Immature natural killer cell (primary cell): ENCODE results near the gene SELENOI. TPM values are rescaled to one million over a fixed set of nuclear protein-coding genes. Genes with fewer than 3 reads are reported as not detected.
"Not testable (repeated sequence)": the region's sequence is repeated elsewhere in the genome, so short reads cannot be mapped to it uniquely, and the experiment has no call there.

Experiments
- DNase-seq, 3 donors: peaks; one replicate each; pipeline ENCODE4 v3.0.0; 2022; ENCODE audit warnings: mixed read lengths in 1 of 3
- H3K27ac Mint-ChIP-seq, 6 donors: one replicate each; pipeline ENCODE4 v1.8.0; 2020; ENCODE audit warnings: mixed read lengths in 6 of 6, mild to moderate bottlenecking in 5 of 6, inconsistent platforms in 4 of 6, moderate library complexity in 3 of 6
- H3K27me3 Mint-ChIP-seq, 3 donors: one replicate each; pipeline ENCODE4 v1.8.0; 2020 to 2021; ENCODE audit warnings: low read depth in 3 of 3, mild to moderate bottlenecking in 3 of 3, mixed read lengths in 3 of 3, moderate library complexity in 3 of 3, inconsistent platforms in 1 of 3
- H3K36me3 Mint-ChIP-seq, 3 donors: one replicate each; pipeline ENCODE4 v1.8.0; 2020; ENCODE audit warnings: mixed read lengths in 3 of 3, inconsistent platforms in 2 of 3, mild to moderate bottlenecking in 2 of 3
- H3K4me1 Mint-ChIP-seq, 2 donors: one replicate each; pipeline ENCODE4 v1.8.0; 2020; ENCODE audit warnings: inconsistent platforms in 2 of 2, mild to moderate bottlenecking in 2 of 2, mixed read lengths in 2 of 2, moderate library complexity in 1 of 2
- H3K4me3 Mint-ChIP-seq, 5 donors: one replicate each; pipeline ENCODE4 v1.8.0; 2020; ENCODE audit warnings: mild to moderate bottlenecking in 5 of 5, mixed read lengths in 5 of 5, inconsistent platforms in 3 of 5, moderate library complexity in 3 of 5
- H3K9me3 Mint-ChIP-seq, 6 donors: one replicate each; pipeline ENCODE4 v1.8.0; 2020; ENCODE audit warnings: mild to moderate bottlenecking in 6 of 6, mixed read lengths in 6 of 6, inconsistent platforms in 4 of 6, moderate library complexity in 3 of 6
- polyA plus RNA-seq, 3 donors: library from polyadenylated mRNA; unstranded; fragments of 300-500 nt; fragmentation: Illumina TruSeq; gene quantifications; one replicate each; pipeline ENCODE4 v1.2.3, GENCODE V29; 2021

Gene SELENOI
- polyA plus RNA-seq, 3 donors from 2014 or later: 3.3 to 7.2 (median 5.6) TPM

DNA sequence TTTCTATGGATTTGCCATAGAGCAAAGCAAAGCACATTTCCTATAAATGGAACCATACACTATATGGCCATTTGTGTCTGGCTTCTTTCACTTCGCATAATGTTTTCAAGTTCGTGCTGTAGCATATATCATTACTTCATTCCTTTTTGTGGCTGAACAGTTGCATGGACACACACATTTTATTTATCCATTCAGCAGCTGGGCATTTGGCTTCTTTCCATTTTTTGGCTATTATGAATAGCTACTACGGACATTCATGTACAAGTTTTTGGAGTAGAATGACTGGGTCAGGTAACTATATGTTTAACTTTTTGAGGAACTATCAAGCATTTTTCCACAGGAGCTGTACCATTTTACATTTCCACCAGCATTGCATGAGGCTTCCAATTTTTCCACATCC is 10.7 kb upstream of the SELENOI start:
- DNase-seq: no peak
- Mint-ChIP-seq H3K27me3 (peaks cover 0 to 1% (median 0%) of the 10 kb centered on the region in 3 donors), H3K4me3 (no peak overlapping the region), H3K27ac (no peak overlapping the region), H3K4me1 (peaks cover 2 to 3% of the 10 kb centered on the region in 2 donors), H3K36me3 (peaks cover 0 to 8% (median 3%) of the 10 kb centered on the region in 3 donors), H3K9me3 (no peaks in the 10 kb centered on the region)

DNA sequence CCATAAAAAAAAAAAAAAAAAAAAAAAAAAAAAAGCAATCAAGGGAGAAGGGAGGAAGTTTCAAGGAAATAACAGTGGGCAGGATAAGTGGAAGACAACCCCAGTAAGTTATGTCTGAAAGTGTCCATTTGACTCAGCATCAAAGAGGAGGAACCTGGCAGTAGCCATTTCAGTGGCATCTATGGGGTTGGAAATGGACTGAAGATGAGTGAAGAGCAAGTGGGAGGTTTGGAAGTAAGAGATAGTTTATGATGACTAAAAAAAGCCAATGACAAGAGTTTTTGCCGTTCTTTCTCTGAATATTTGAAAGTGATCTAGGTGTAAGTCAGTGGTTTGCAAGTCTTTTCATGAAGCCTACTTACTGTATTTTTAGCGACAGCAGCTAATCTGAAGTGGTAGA is 9.2 kb upstream of the SELENOI start:
- no peaks in the 10 kb centered on the region for H3K9me3 Mint-ChIP-seq
- H3K27me3 Mint-ChIP-seq: peaks cover 0 to 1% (median 0%) of the 10 kb centered on the region in 3 donors
- peaks cover 0 to 8% (median 3%) of the 10 kb centered on the region in 3 donors for H3K36me3 Mint-ChIP-seq
- no peak for DNase-seq
- H3K4me1 Mint-ChIP-seq: no peaks in the 10 kb centered on the region
- H3K4me3 Mint-ChIP-seq: no peak overlapping the region
- H3K27ac Mint-ChIP-seq: no peak overlapping the region

DNA sequence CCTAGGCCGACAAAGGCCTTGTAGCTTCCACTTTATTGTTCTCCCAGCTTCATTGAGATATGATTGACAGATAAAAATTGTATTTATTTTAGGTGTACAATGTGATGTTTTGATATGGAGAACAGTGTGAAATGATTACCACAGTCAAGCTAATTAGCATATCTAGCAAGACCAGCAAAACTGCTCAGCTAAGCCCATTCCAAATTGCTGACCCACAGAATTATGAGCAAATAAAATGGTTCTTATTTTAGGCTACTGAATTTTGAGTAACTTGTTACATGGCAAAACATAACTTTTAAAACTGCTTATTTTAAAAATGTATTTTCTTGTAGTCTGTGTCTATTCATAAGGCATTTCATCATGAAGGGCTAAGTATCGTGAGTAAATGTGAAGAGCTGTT is 8.6 kb upstream of the SELENOI start:
- no peaks in the 10 kb centered on the region for H3K4me1 Mint-ChIP-seq
- peaks cover 0 to 8% (median 3%) of the 10 kb centered on the region in 3 donors for H3K36me3 Mint-ChIP-seq
- peaks cover 0 to 1% (median 0%) of the 10 kb centered on the region in 3 donors for H3K27me3 Mint-ChIP-seq
- no peak for DNase-seq
- no peaks in the 10 kb centered on the region for H3K9me3 Mint-ChIP-seq
- H3K27ac Mint-ChIP-seq: no peak overlapping the region
- no peak overlapping the region for H3K4me3 Mint-ChIP-seq

DNA sequence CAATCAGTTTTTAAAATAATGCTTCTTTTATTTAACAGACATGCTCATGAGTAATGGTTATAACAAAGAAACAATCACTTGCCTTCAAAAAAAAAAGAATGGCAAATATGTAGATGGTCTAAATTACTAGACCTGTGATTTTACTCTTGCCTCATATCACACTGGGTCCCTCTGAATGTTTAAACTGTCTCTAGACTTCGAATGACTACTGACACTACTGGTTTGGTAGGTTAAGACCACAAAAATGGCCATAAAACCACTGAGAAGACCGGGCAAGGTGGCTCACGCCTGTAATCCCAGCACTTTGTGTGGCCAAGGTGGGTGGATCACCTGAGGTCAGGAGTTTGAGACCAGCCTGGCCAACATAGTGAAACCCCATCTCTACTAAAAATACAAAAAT is 5.1 kb upstream of the SELENOI start:
- Mint-ChIP-seq H3K4me1 (peaks cover 13 to 17% of the 10 kb centered on the region in 2 donors), H3K4me3 (no peak overlapping the region), H3K36me3 (peaks cover 0 to 8% (median 3%) of the 10 kb centered on the region in 3 donors), H3K9me3 (no peaks in the 10 kb centered on the region), H3K27me3 (peaks cover 2 to 5% (median 2%) of the 10 kb centered on the region in 3 donors), H3K27ac (no peak overlapping the region)
- DNase-seq: no peak

DNA sequence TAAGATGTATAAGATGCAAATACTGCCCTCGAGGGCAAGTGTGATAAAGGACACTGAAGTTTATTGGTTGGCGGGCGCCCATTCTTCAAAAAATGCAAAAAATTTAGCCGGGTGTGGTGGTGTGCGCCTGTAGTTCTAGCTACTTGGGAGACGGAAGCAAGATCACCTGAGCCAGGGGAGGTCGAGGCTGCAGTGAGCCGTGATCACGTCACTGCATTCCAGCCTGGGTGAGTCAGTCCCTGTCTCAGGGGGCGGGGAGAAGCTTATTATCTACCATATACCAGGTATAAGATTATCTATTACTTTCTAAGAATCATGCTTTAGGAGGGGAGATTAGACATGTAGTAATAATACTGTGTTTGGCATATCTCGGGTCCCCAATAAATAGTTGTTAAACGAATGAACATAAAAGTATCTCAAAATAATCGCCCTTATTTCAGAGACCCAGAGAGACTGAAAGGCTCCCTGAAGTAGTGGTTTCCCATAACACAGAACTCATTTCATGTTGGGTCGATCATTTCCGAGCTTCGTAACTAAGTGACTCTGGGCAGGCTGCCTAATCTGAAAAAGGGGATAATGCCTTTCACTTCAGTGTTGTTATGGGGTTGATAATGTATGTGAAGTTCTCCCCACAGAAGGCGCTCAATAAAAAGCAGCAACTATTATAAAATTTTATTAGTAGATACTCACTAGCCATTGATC is 1.2 kb upstream of the SELENOI start:
- peak overlapping the region; percentile 92 to 100 (median 99) for H3K27ac Mint-ChIP-seq
- H3K4me1 Mint-ChIP-seq: peaks cover 34 to 41% of the 10 kb centered on the region in 2 donors
- no peak for DNase-seq
- H3K4me3 Mint-ChIP-seq: peak overlapping the region; percentile 94 to 100 (median 98)
- H3K36me3 Mint-ChIP-seq: peaks cover 0 to 3% (median 3%) of the 10 kb centered on the region in 3 donors
- peaks cover 5 to 10% (median 6%) of the 10 kb centered on the region in 3 donors for H3K27me3 Mint-ChIP-seq
- H3K9me3 Mint-ChIP-seq: no peaks in the 10 kb centered on the region

DNA sequence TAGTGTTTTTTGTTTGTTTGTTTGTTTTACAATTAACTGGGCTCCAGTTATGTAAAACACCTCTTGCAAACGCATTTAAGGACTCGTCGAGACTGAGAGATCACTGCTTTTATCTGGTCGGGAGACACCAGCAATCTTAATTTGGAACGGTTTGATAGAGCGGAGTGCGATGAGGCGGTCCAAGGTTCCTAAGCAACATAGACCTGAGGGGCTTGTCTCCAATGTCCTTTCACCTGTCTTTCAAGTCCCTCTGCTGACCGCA is 729 bp upstream of the SELENOI start:
- peak overlapping the region; percentile 92 to 100 (median 99) for H3K27ac Mint-ChIP-seq
- no peaks in the 10 kb centered on the region for H3K36me3 Mint-ChIP-seq
- H3K27me3 Mint-ChIP-seq: peaks cover 5 to 10% (median 6%) of the 10 kb centered on the region in 3 donors
- H3K9me3 Mint-ChIP-seq: no peaks in the 10 kb centered on the region
- H3K4me3 Mint-ChIP-seq: peak overlapping the region; percentile 94 to 100 (median 98)
- H3K4me1 Mint-ChIP-seq: peaks cover 34 to 41% of the 10 kb centered on the region in 2 donors
- no peak for DNase-seq

DNA sequence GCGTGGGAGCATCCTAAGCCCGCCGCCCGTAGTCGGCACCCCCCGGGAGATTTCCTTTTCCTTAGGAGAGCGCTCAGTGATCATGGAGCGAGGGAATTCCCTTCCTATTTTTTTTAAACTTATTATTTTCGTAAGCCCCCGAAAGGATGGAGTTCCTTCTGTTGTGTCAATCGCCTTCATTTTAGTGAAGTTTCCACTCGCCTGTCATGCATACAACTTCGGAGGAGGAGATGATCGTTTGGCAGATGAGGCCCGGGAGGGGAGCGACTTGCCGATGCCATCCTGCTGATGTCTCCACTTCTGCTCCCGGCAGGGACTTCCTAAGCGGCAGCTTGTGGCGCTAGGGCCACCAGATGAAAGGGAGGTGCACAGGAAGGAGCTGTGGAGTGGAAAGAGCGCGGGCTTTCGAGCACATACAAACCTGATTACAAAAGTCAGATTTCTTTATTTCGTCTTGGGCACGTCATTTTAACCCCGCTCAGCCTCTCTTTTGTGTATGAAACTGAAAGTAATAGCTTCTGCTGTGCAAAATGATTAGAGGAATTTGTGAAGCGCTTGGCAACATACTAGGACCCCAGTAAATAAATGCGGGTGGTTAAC is 611 bp downstream of the SELENOI start, which contains the start of gene ADGRF3:
Gene ADGRF3 (minus strand): TSS at position 336 of the 600 bp plus-strand sequence. CDS start 555 bp downstream, outside the sequence.
- Mint-ChIP-seq H3K27ac (peak within 1 kb of the TSS; percentile 92 to 100 (median 99)), H3K4me1 (peaks cover 41 to 45% of the 10 kb centered on the region in 2 donors), H3K36me3 (no peaks in the 10 kb centered on the region), H3K27me3 (peaks cover 5 to 12% (median 6%) of the 10 kb centered on the region in 3 donors), H3K4me3 (peak within 1 kb of the TSS; percentile 94 to 100 (median 98)), H3K9me3 (peaks cover 0 to 2% (median 0%) of the 10 kb centered on the region in 6 donors)
- peak; percentile 58 to 65 (median 60) for DNase-seq

DNA sequence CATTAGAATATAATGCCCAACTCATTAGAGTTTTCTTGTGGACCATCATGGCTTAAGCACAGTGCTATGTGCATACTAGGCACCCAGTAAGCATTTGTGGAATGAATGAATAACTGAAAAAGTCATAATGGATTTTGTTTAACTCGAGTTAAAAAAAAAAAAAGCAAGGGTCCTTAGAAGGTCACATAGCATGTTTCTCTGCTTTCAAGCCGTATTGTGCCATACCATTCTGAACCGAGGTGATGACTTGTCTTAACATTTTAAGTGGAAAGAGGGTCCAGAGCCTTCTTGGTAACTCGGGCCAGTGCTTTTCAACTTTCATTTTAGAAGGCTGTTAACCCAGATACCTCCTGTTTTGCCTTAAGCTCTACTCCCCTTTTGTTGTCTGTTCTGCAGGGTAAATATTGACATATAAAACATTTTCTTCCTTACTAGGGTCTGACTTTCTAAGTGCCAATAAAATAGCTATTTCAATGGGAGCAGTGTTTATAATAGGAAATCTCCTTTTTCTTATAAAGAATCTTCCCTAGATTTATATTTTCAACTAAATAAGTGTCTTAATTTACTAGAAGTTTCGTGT is 1.4 kb downstream of the SELENOI start:
- H3K27ac Mint-ChIP-seq: peak overlapping the region; percentile 92 to 100 (median 98)
- peak overlapping the region; percentile 94 to 100 (median 98) for H3K4me3 Mint-ChIP-seq
- H3K4me1 Mint-ChIP-seq: peaks cover 42 to 52% of the 10 kb centered on the region in 2 donors
- H3K36me3 Mint-ChIP-seq: no peaks in the 10 kb centered on the region
- peaks cover 0 to 2% (median 0%) of the 10 kb centered on the region in 6 donors for H3K9me3 Mint-ChIP-seq
- no peak for DNase-seq
- peaks cover 5 to 12% (median 6%) of the 10 kb centered on the region in 3 donors for H3K27me3 Mint-ChIP-seq

DNA sequence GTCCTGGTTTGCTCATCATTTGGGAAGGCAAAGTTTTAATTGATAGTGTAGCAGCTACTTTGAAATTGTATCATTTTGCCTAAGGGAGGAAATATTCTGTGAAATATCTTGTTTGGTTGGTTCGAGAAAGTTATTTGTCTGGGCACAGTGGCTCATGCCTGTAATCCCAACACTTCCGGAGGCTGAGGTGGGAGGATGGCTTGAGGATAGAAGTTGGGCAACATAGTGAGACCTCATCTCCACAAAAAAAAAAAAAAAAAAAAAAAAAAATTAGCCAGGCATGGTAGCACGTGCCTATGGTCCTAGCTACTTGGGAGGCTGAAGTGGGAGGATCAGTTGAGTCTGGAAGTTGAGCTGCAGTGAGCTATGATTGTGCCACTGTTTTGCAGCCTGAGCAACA is 3.7 kb downstream of the SELENOI start:
- Mint-ChIP-seq H3K4me1 (peaks cover 41 to 57% of the 10 kb centered on the region in 2 donors), H3K9me3 (peaks cover 0 to 2% (median 0%) of the 10 kb centered on the region in 6 donors), H3K4me3 (no peak overlapping the region), H3K27ac (peak overlapping the region in 2 of 6 donors; percentile 28 to 40), H3K36me3 (no peaks in the 10 kb centered on the region), H3K27me3 (peaks cover 5 to 12% (median 6%) of the 10 kb centered on the region in 3 donors)
- no peak for DNase-seq

DNA sequence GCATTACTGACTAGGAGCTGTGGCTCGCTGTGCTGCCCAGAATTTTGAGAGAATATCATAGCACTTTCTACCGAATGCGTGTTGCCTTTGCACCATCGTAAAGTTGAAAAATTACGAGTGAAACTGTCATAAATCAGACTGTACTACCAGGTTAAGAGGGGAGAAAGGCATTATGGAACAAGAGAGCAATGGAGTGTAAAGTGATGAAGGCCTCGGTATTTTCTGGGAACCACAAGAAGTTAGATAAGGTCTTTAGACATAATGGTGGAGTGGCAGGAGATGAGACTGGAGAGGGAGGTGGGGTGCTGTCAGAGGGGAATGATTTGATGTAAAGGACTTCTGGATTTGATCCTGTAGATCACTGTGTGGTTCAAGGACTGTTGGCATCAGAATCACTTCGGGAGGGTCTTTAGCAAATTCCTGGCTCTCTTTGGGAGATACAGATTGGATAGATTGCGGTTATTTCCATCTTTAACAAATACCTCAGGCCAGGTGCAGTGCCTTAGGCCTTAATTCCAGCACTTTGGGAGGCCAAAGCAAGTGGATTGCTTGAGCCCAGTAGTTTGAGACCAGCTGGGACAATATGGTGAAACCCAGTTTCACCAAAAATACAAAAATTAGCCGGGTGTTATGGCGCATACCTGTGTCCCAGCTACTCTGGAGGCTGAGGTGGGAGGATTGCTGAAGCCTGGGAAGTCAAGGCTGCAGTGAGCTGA is 5.6 kb downstream of the SELENOI start:
- Mint-ChIP-seq H3K36me3 (no peaks in the 10 kb centered on the region), H3K4me1 (peaks cover 36 to 59% of the 10 kb centered on the region in 2 donors), H3K9me3 (peaks cover 0 to 2% (median 0%) of the 10 kb centered on the region in 6 donors), H3K27me3 (peaks cover under 1 to 4% (median 1%) of the 10 kb centered on the region in 3 donors), H3K4me3 (no peak overlapping the region), H3K27ac (peak overlapping the region in 1 of 6 donors; percentile 58)
- no peak for DNase-seq

DNA sequence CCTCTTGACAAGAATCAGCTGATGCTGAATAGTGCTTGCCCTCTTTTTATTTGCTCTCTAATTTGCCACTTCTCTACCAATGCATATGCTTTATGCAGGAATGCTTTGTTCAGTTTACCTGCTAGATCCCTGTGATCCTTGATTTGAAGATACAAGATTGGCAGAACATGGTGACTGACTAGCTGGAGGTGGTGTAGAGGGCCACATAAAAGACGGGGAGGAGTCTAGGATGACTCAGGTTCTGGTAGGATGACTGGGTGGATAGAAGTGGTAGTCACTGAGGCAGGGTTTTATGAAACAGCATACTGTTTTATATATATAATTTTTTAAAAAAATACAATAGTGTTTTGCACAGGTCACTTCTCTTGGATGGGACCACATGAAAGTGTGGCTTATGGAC is 6.9 kb downstream of the SELENOI start:
- peaks cover 24 to 59% of the 10 kb centered on the region in 2 donors for H3K4me1 Mint-ChIP-seq
- H3K4me3 Mint-ChIP-seq: no peak overlapping the region
- H3K27me3 Mint-ChIP-seq: peaks cover 0 to 2% (median 0%) of the 10 kb centered on the region in 3 donors
- peaks cover 0 to 2% (median 0%) of the 10 kb centered on the region in 6 donors for H3K9me3 Mint-ChIP-seq
- peak overlapping the region in 1 of 6 donors; percentile 73 for H3K27ac Mint-ChIP-seq
- H3K36me3 Mint-ChIP-seq: no peaks in the 10 kb centered on the region
- DNase-seq: no peak

DNA sequence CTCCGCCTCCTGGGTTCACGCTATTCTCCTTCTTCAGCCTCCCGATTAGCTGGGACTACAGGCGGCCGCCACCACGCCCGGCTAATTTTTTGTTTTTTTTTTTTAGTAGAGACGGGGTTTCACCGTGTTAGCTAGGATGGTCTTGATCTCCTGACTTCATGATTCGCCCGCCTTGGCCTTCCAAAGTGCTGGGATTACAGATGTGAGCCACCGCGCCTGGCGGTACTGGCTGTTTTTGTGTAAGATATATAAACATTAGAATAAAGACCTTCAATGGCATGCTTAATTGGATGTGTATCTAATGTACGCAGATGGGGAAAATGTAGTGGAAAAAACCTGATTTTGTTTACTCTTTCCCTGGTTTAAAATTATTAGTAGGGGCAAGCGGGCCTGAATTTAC is 8.5 kb downstream of the SELENOI start:
- H3K4me3 Mint-ChIP-seq, DNase-seq, H3K36me3 Mint-ChIP-seq, H3K27me3 Mint-ChIP-seq, H3K9me3 Mint-ChIP-seq, H3K27ac Mint-ChIP-seq: not testable (repeated sequence)
- peaks cover 27 to 65% of the 10 kb centered on the region in 2 donors for H3K4me1 Mint-ChIP-seq
